Measurements from ENCODE around the gene RAPH1.

- TF ChIP-seq CTCF (IDR thresholded peaks at IDR 0.05) (no peak), ZFX (IDR thresholded peaks at IDR 0.05; ENCODE audit: borderline replicate concordance) (no peak)
Measured at GRCh38 chr2:203469546-203469945, 65.6 kb downstream of the RAPH1 start.

Data from 22Rv1 (cell line).